ENCODE results near the gene MAPK8IP1. TPM values are rescaled to one million over a fixed set of nuclear protein-coding genes. Genes with fewer than 3 reads are reported as not detected.
A peak's percentile ranks its signal among the peaks of the same experiment; 100 is the strongest.

Gene MAPK8IP1
- total RNA-seq, 4 donors from 2014 or later: 3.2 to 7.4 (median 4.3) TPM

DNA sequence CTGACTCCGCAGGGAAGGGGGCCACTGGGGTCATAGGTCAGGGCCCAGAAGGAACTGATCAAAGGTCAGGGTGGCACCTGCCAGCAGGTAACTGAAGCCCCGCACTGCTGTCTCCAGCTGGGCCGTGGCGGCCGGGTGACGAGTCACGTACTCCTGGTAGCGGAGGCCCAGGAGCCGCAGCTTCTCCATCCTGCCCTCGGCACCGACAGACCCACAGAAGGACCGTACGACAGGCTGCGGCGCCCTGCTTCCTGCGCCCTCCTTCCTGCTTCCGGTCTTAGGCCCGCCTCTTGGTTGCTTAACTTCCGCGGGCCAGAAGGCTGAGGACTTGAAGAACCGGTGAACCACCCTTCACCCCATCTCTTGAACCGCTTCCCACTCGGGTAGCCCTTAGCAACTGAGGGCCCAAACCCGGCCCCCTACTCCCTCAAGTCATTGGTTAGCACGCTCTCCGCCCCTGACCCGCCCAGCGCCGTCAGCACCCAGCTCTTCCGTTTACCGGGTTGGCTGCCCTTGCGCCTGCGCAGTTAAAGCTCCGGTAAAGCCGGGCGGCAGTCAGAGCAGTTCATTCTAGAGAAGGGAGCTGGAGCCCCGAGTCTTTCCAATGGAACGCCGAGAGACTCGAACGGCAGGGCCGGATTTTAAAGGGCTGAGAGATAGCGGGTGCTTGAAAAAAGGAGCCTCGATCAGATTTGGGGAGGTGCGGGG lies 32.3 kb downstream of the MAPK8IP1 start, which contains the start of gene PEX16:
PEX16 (minus strand) TSS at position 255 of the 708 bp plus-strand sequence; CDS start at position 189, 66 bp downstream.
- DNase-seq (ENCODE audit: low spot score) (peak; percentile 80), ATAC-seq (ENCODE audit: low FRiP score) (peak; percentile 97)
- TF ChIP-seq, protein P1, sequence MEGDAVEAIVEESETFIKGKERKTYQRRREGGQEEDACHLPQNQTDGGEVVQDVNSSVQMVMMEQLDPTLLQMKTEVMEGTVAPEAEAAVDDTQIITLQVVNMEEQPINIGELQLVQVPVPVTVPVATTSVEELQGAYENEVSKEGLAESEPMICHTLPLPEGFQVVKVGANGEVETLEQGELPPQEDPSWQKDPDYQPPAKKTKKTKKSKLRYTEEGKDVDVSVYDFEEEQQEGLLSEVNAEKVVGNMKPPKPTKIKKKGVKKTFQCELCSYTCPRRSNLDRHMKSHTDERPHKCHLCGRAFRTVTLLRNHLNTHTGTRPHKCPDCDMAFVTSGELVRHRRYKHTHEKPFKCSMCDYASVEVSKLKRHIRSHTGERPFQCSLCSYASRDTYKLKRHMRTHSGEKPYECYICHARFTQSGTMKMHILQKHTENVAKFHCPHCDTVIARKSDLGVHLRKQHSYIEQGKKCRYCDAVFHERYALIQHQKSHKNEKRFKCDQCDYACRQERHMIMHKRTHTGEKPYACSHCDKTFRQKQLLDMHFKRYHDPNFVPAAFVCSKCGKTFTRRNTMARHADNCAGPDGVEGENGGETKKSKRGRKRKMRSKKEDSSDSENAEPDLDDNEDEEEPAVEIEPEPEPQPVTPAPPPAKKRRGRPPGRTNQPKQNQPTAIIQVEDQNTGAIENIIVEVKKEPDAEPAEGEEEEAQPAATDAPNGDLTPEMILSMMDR (IDR thresholded peaks at IDR 0.05): no peak

DNA sequence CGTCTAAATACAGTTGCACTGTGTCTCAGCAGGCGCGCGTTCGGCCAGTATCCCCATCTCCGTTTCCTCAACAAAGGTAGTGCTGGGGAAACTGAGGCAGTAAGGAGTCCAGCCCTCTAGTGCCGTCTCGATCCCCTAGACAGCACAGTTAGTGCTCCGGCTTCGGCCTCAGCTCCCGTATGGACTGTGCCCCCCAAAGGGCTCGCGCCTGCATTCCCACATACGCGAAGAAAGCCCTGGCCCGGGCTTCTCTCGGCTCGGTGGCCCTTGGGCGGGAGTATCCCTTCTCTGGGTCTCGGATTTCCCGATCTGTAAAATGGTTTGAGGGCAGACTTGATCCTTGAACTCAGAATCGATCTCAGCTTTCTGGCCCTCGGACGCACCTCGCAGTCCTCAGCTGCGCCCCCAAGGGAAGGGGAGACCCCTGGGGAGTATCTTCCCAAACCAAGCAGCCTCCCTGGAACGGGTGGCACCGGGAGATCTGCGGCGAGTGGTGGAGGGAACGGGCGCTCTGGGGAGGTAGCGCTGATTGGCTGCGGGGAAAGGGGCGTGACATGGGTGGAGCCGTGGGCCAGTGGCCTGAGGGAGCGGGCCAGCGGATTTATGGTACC lies 33.0 kb downstream of the MAPK8IP1 start:
- TF ChIP-seq, protein P1 (IDR thresholded peaks at IDR 0.05): no peak
- DNase-seq (ENCODE audit: low spot score) (peak; percentile 58), ATAC-seq (ENCODE audit: low FRiP score) (peak; percentile 50)

DNA sequence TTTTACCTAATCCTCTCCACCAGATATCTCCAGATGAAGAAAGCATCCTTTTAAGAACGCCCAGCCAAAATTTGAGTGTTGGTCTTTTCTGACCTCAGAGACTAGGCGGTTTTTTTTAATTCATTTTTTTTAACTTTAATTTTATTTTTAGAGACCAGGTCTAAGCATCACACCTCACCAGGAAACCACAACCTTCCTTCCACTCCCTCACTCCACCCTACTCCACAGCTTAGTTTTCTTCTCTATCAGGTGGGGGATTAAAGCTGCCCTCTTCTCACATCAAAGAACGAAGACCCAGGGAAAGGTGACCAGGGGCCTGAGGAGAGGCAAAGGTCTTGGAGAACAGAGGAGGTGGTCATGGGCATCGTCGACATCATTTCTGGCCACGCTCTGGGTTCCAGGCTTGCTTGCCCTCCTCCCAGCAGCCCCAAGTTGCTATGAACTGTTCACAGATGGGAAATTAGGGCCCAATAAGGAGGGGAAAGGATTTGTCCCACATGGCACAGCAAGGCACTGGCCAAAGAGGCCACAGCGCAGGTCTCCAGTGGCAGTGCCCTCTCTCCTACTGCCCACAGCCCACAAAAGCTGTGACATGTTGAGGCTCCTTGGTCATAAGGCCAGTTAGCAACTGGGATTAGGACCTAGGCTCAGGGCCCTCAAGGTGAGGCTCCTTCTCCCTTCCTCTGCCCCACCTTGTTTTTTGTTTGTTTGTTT lies 33.7 kb downstream of the MAPK8IP1 start:
- ATAC-seq (ENCODE audit: low FRiP score): no peak
- TF ChIP-seq, protein P1 (IDR thresholded peaks at IDR 0.05): no peak
- no peak for DNase-seq (ENCODE audit: low spot score)

DNA sequence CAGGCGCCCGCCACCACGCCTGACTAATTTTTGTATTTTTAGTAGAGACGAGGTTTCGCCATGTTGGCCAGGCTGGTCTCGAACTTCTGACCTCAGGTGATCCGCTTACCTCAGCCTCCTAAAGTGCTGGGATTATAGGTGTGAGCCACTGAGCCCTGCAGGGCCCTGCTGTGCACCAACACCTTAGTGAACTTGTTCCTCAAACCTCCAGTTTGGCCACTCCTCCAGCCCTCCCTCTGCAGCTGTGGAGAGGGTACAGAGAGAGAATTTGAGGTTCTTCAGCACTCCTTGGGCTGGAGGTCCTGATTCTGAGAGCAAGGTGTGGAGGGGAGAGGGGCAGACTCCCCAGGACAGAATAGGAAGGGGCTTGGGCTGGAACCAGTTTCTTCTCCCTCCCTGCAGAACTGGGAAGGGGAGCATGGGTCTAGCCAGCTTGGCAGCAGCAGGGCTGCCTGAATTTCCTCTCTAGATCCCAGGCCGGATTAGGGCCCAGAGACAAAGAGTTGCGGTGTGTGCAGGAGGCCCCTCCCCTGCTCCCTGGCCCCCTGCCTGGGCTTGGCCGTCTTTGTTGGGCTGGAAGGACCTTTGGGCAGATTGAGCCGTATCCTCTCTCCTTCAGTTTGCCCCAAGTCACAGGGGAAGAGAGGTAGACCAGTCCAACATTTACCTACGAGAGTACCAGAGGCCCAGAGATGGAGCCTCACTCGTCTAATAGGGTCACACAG lies 34.5 kb downstream of the MAPK8IP1 start:
- DNase-seq (ENCODE audit: low spot score): no peak
- no peak for ATAC-seq (ENCODE audit: low FRiP score)
- TF ChIP-seq, protein P1 (IDR thresholded peaks at IDR 0.05): no peak

DNA sequence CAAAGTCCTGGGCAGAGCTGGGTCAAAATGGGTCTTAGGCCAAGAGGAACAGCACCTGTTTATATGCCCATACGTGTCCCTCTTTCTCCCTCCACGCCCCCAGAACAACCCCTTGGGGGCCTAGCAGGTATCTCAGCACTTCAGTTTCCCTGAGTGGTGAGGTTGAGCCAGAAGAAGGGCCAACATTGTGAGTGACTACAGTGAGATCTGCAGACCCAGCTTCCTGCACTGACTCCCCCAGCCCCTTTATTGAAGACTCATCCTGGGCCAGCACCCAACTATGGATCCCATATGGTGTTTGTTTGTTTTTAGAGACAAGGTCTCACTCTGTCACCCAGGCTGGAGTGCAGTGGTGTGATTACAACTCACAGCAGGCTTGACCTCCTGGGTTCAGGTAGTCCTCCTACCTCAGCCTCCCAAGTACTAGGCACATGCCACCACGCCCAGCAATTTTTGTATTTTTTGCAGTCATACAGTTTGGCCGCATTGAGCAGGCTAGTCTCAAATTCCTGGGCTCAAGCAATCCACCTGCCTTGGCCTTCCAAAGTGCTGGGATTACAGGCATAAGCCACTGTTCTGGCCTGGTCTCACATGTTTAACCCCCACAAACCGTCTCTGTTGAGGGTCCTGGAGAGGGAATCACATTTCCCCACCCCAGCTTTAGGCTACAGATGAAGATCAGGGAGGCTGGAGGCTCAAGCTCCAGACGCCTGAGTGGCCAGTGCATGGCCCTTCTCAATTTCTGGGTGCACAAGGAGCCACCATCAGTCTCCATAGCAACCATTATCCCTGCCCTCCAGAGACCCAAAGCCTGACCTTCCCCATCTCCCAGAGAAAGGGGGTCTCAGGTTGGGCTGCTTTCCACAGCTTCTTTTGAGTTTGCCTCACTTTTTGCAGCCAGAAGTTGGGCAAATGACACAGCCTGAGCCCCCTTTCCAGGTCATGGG lies 35.4 kb downstream of the MAPK8IP1 start:
- peak; percentile 12 for DNase-seq (ENCODE audit: low spot score)
- no peak for ATAC-seq (ENCODE audit: low FRiP score)
- TF ChIP-seq, protein P1 (IDR thresholded peaks at IDR 0.05): no peak
